Measurements from ENCODE around the gene CPLANE2.
"Not testable (repeated sequence)": the region's sequence is repeated elsewhere in the genome, so short reads cannot be mapped to it uniquely, and the experiment has no call there.

Gene CPLANE2

GRCh38 chr1:16236511-16237342, at the start of gene CPLANE2:
TSS of gene CPLANE2 (minus strand) at chr1:16237183. CDS start at chr1:16236742, 441 bp downstream.
- DNase-seq (ENCODE audit: low read depth): peak; percentile 94

- DNase-seq (ENCODE audit: low read depth): no peak
These were observed 49.1 kb upstream of the CPLANE2 start for GRCh38 chr1:16286122-16286521.

GRCh38 chr1:16281765-16282164, 44.8 kb upstream of the CPLANE2 start:
- DNase-seq (ENCODE audit: low read depth): no peak

GRCh38 chr1:16279186-16279585, 42.2 kb upstream of the CPLANE2 start:
- no peak for DNase-seq (ENCODE audit: low read depth)

GRCh38 chr1:16276302-16277030, 39.5 kb upstream of the CPLANE2 start:
- no peak for DNase-seq (ENCODE audit: low read depth)

GRCh38 chr1:16275591-16275990, 38.6 kb upstream of the CPLANE2 start:
- no peak for DNase-seq (ENCODE audit: low read depth)

GRCh38 chr1:16267690-16268180, 30.8 kb upstream of the CPLANE2 start:
- no peak for DNase-seq (ENCODE audit: low read depth)

- no peak for DNase-seq (ENCODE audit: low read depth)
These were observed 29.6 kb upstream of the CPLANE2 start for GRCh38 chr1:16266411-16267118.

GRCh38 chr1:16262067-16262466, 25.1 kb upstream of the CPLANE2 start:
- no peak for DNase-seq (ENCODE audit: low read depth)

GRCh38 chr1:16260814-16261213, 23.8 kb upstream of the CPLANE2 start:
- DNase-seq (ENCODE audit: low read depth): no peak

- DNase-seq (ENCODE audit: low read depth): no peak
These were observed 21.7 kb upstream of the CPLANE2 start for GRCh38 chr1:16258591-16259135.

GRCh38 chr1:16257968-16258367, 21.0 kb upstream of the CPLANE2 start:
- no peak for DNase-seq (ENCODE audit: low read depth)

GRCh38 chr1:16257556-16257955, 20.6 kb upstream of the CPLANE2 start:
- not testable (repeated sequence) for DNase-seq (ENCODE audit: low read depth)

- DNase-seq (ENCODE audit: low read depth): no peak
These were observed 19.5 kb upstream of the CPLANE2 start for GRCh38 chr1:16256478-16256877.

- no peak for DNase-seq (ENCODE audit: low read depth)
These were observed 17.4 kb upstream of the CPLANE2 start for GRCh38 chr1:16254263-16254928.

GRCh38 chr1:16253332-16253922, 16.4 kb upstream of the CPLANE2 start:
- DNase-seq (ENCODE audit: low read depth): no peak

GRCh38 chr1:16252912-16253311, 15.9 kb upstream of the CPLANE2 start:
- DNase-seq (ENCODE audit: low read depth): no peak

- no peak for DNase-seq (ENCODE audit: low read depth)
These were observed 14.4 kb upstream of the CPLANE2 start for GRCh38 chr1:16251381-16251780.

GRCh38 chr1:16250524-16251251, 13.7 kb upstream of the CPLANE2 start:
- DNase-seq (ENCODE audit: low read depth): no peak

GRCh38 chr1:16249596-16250241, 12.7 kb upstream of the CPLANE2 start:
- no peak for DNase-seq (ENCODE audit: low read depth)
